CD14-positive monocyte (primary cell): Measurements from ENCODE around the gene GAR1. TPM values are rescaled to one million over a fixed set of nuclear protein-coding genes. Genes with fewer than 3 reads are reported as not detected.

ENCODE experiments used
- DNase-seq, 3 donors: peaks; one replicate each; pipeline ENCODE4 v3.0.0-alpha.2; 2011 to 2022
- H2AFZ ChIP-seq: 2 replicates; pipeline ENCODE4 v1.6.0; 2012; ENCODE audit warnings: mild to moderate bottlenecking, low read depth, low read length, inconsistent platforms; ENCODE audit not compliant: insufficient read depth, poor library complexity, severe bottlenecking
- H3K27ac ChIP-seq, 2 donors: 1 replicate in 1 of 2; 2 replicates in 1 of 2; pipeline ENCODE4 v1.5.1; 2012 to 2013; ENCODE audit warnings: low read length in 2 of 2, control low read depth in 1 of 2, inconsistent platforms in 1 of 2, low read depth in 1 of 2, mild to moderate bottlenecking in 1 of 2
- H3K27me3 ChIP-seq, 2 donors: one replicate each; pipeline versions ENCODE4 v1.6.0 to v1.6.1; 2011 to 2013; ENCODE audit warnings: low read length in 2 of 2; ENCODE audit not compliant: control insufficient read depth in 2 of 2, insufficient read depth in 2 of 2
- H3K36me3 ChIP-seq, 2 donors: replicated peaks in 1 of 2; 1 replicate in 1 of 2; 2 replicates in 1 of 2; pipeline versions ENCODE4 v1.5.1 to v1.6.1; 2012 to 2013; ENCODE audit warnings: low read length in 2 of 2, control low read depth in 1 of 2, inconsistent platforms in 1 of 2, mild to moderate bottlenecking in 1 of 2; ENCODE audit not compliant: insufficient read depth in 2 of 2, control insufficient read depth in 1 of 2
- H3K4me1 ChIP-seq, 2 donors: 1 replicate in 1 of 2; 2 replicates in 1 of 2; pipeline versions ENCODE4 v1.5.1 to v1.6.1; 2012 to 2013; ENCODE audit warnings: low read length in 2 of 2, control low read depth in 1 of 2, inconsistent platforms in 1 of 2, mild to moderate bottlenecking in 1 of 2, moderate library complexity in 1 of 2; ENCODE audit not compliant: insufficient read depth in 2 of 2, control insufficient read depth in 1 of 2
- H3K4me2 ChIP-seq: replicated peaks from 2 replicates; pipeline ENCODE3; 2012; ENCODE audit warnings: low read length, moderate library complexity, mild to moderate bottlenecking; ENCODE audit not compliant: poor library complexity, severe bottlenecking; ENCODE audit errors: extremely low read depth
- H3K4me3 ChIP-seq, 3 experiments: fragments of 200-600 bp in 1 of 3; sonication (generic) in 1 of 3; replicated peaks in 1 of 3; 1 replicate in 2 of 3; 2 replicates in 1 of 3; pipeline ENCODE4 v1.5.1; 2011 to 2013; ENCODE audit warnings: low read length in 3 of 3, mild to moderate bottlenecking in 3 of 3, control low read depth in 2 of 3, low read depth in 2 of 3, inconsistent platforms in 1 of 3, moderate library complexity in 1 of 3
- H3K79me2 ChIP-seq: 2 replicates; pipeline ENCODE4 v1.6.0; 2012; ENCODE audit warnings: mild to moderate bottlenecking, control low read depth, inconsistent platforms, low read length, moderate library complexity; ENCODE audit not compliant: insufficient read depth
- H3K9ac ChIP-seq: 2 replicates; pipeline ENCODE4 v1.6.0; 2017; ENCODE audit warnings: low read length, mild to moderate bottlenecking; ENCODE audit not compliant: insufficient read depth, poor library complexity, severe bottlenecking
- H3K9me3 ChIP-seq, 2 donors: replicated peaks in 1 of 2; 1 replicate in 1 of 2; 2 replicates in 1 of 2; pipeline versions ENCODE4 v1.5.1 to v1.6.1; 2012 to 2013; ENCODE audit warnings: low read length in 2 of 2, control low read depth in 1 of 2; ENCODE audit not compliant: control insufficient read depth in 1 of 2, insufficient read depth in 1 of 2
- H4K20me1 ChIP-seq: 2 replicates; pipeline ENCODE4 v1.6.0; 2012; ENCODE audit warnings: mild to moderate bottlenecking, low read length, control low read depth, moderate library complexity; ENCODE audit not compliant: insufficient read depth
- H3K27ac Mint-ChIP-seq, 7 donors: one replicate each; pipeline ENCODE4 v1.8.0; 2020; ENCODE audit warnings: mild to moderate bottlenecking in 7 of 7, mixed read lengths in 7 of 7, moderate library complexity in 6 of 7, inconsistent platforms in 2 of 7
- H3K27me3 Mint-ChIP-seq, 3 donors: one replicate each; pipeline ENCODE4 v1.8.0; 2021 to 2022; ENCODE audit warnings: low read depth in 3 of 3, mild to moderate bottlenecking in 3 of 3, mixed read lengths in 3 of 3, moderate library complexity in 3 of 3, inconsistent platforms in 1 of 3
- H3K36me3 Mint-ChIP-seq, 2 donors: one replicate each; pipeline ENCODE4 v1.8.0; 2020; ENCODE audit warnings: mixed read lengths in 2 of 2, inconsistent platforms in 1 of 2, mild to moderate bottlenecking in 1 of 2
- H3K4me1 Mint-ChIP-seq: one replicate; pipeline ENCODE4 v1.8.0; 2020; ENCODE audit warnings: mild to moderate bottlenecking, mixed read lengths
- H3K4me3 Mint-ChIP-seq, 2 donors: one replicate each; pipeline ENCODE4 v1.8.0; 2020; ENCODE audit warnings: mild to moderate bottlenecking in 2 of 2, mixed read lengths in 2 of 2, moderate library complexity in 1 of 2
- H3K9me3 Mint-ChIP-seq, 7 donors: one replicate each; pipeline ENCODE4 v1.8.0; 2020 to 2022; ENCODE audit warnings: mixed read lengths in 7 of 7, mild to moderate bottlenecking in 6 of 7, moderate library complexity in 6 of 7, inconsistent platforms in 2 of 7
- CTCF ChIP-seq: fragments of 200-600 bp; IDR thresholded peaks from one replicate; pipeline ENCODE4 v1.8.0; 2022; ENCODE audit warnings: antibody characterized with exemption, mild to moderate bottlenecking
- WGBS: methylation state at CpG from one replicate; pipeline ENCODE4 v1.1.5; 2013; ENCODE audit warnings: missing lambda C conversion rate; ENCODE audit not compliant: insufficient coverage; 5-methylcytosine and 5-hydroxymethylcytosine counted together
- intact Hi-C, 2 donors: fragments of 100-400 bp; cut with micrococcal nuclease; formaldehyde crosslinking; loops; one replicate each; pipeline versions ENCODE4 v1.15.0 to v1.15.1; 2023
- polyA plus RNA-seq, 3 donors: library from polyadenylated mRNA; depleted of rRNA in 1 of 3; unstranded in 2 of 3; stranded (reverse) in 1 of 3; fragments of 300-500 nt in 2 of 3; fragments of >200 nt in 1 of 3; fragmentation: Illumina TruSeq in 2 of 3; gene quantifications; 1 replicate in 2 of 3; 2 replicates in 1 of 3; pipeline ENCODE4 v1.2.3, GENCODE V29; 2012 to 2021

Gene GAR1
- polyA plus RNA-seq, 3 donors, result 4.3 to 8.7 (median 4.7) TPM

- H3K27ac Mint-ChIP-seq, result no peak overlapping the region
- TF ChIP-seq CTCF, result no peak
- intact Hi-C loops, result no loop called here
- Histone ChIP-seq H2AFZ (no peak overlapping the region), H3K79me2 (no peaks in the 10 kb centered on the region), H3K27ac (no peak overlapping the region), H3K9me3 (no peaks in the 10 kb centered on the region), H3K4me3 (no peak overlapping the region), H3K4me1 (no peaks in the 10 kb centered on the region), H4K20me1 (no peaks in the 10 kb centered on the region), H3K27me3 (no peaks in the 10 kb centered on the region), H3K4me2 (no peak overlapping the region), H3K36me3 (no peaks in the 10 kb centered on the region), H3K9ac (no peak overlapping the region)
- WGBS, result no CpG with 5 or more reads among the region's 3 CpGs
- H3K4me3 Mint-ChIP-seq, result no peak overlapping the region
- DNase-seq, result no peak
- H3K36me3 Mint-ChIP-seq, result no peaks in the 10 kb centered on the region
- H3K9me3 Mint-ChIP-seq, result peaks cover 0 to 5% (median 0%) of the 10 kb centered on the region in 7 donors
- peaks cover 0 to 2% (median 1%) of the 10 kb centered on the region in 3 donors for H3K27me3 Mint-ChIP-seq
- no peaks in the 10 kb centered on the region for H3K4me1 Mint-ChIP-seq
These were observed 21.4 kb downstream of the GAR1 start for GRCh38 chr4:109836985-109837384.

- no peaks in the 10 kb centered on the region for H3K36me3 Mint-ChIP-seq
- no peak for TF ChIP-seq CTCF
These were observed 31.0 kb downstream of the GAR1 start for GRCh38 chr4:109846395-109847098.

More at GRCh38 chr4:109846395-109847098, 31.0 kb downstream of the GAR1 start:
- H3K9me3 ChIP-seq, result no peaks in the 10 kb centered on the region
- no peak for DNase-seq
- no peak overlapping the region for H3K9ac ChIP-seq
- H4K20me1 ChIP-seq, result no peaks in the 10 kb centered on the region
- intact Hi-C loops, result no loop called here
- H3K36me3 ChIP-seq, result no peaks in the 10 kb centered on the region
- Mint-ChIP-seq H3K9me3 (peaks cover 0 to 2% (median 0%) of the 10 kb centered on the region in 7 donors), H3K4me3 (no peak overlapping the region), H3K27me3 (peaks cover 0 to 7% (median 0%) of the 10 kb centered on the region in 3 donors), H3K27ac (peak overlapping the region in 1 of 7 donors; percentile 73), H3K4me1 (no peaks in the 10 kb centered on the region)
- no peak overlapping the region for H3K4me3 ChIP-seq
- no peak overlapping the region for H3K4me2 ChIP-seq
- no peaks in the 10 kb centered on the region for H3K27me3 ChIP-seq
- 49% methylated on average over 2 of the region's 6 CpGs for WGBS
- H3K79me2 ChIP-seq, result no peaks in the 10 kb centered on the region
- H3K27ac ChIP-seq, result no peak overlapping the region
- no peak overlapping the region for H2AFZ ChIP-seq
- no peaks in the 10 kb centered on the region for H3K4me1 ChIP-seq
